Stimulated activated CD4-positive, alpha-beta T cell treated with anti-CD3 and anti-CD28 coated beads, TNF-alpha, amount 100 ng/mL, for 1 hour (primary cell): ENCODE data around the gene NOS2.
A peak's percentile ranks its signal among the peaks of the same experiment; 100 is the strongest.
"Not testable (repeated sequence)": the region's sequence is repeated elsewhere in the genome, so short reads cannot be mapped to it uniquely, and the experiment has no call there.

Source experiments
- DNase-seq, 3 donors: peaks; one replicate each; pipeline ENCODE4 v3.0.0-alpha.2; 2020; ENCODE audit warnings: low read depth in 3 of 3, low spot score in 1 of 3

NOS2 gene

DNA sequence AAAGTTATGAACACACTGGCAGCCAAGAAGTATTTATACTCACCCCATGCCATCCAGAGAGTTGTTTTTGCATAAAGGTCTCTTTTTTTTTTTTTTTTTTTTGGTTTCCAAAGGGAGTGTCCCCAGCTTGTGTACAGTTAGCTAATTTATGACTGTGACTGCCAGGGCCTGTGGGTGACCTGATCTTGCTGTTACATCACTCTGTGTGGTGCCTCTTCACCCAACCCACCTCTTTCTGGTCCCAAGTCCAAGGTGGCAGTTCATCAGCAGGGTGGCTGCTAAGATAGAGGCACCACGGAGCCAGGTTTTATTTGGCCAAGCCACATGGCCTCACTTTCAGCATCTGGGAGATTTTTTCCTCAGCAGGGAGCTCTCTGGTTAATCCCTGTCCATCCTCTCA is at the start of gene NOS2:
NOS2 (minus strand) TSS at position 8 of the 400 bp plus-strand sequence. CDS start 1,720 bp downstream, outside the sequence.
- DNase-seq, result no peak

DNA sequence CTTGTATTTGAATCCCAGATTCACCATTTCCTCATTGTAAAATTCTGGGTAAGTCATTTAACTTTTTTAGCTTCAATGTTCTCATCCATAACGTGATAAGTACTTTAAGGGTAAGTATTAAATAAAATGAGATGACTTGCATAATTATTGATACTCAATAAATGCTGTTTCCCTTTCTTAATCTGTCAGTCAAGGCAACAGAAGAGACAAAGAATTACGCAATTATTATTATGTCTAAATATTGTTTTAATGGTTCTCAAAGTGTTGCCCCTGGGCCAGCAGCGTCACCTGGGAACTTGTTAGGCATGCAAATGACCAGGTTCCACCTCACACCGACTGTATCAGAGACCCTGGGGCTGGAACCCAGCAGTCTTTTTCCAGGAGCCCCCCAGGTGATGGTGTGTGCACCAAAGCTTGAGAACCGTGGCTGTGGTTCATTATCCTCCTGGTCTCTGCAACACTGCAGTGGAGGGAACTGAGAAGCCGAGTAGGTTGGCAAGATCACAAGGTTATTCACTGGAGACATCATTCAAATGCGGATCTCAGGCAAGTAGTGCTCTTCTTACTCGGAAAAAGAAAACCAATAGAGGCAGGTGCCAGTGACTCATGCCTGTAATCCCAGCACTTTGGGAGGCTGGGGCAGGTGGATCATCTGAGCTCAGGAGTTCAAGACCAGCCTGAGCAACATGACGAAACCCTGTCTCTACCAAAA is 49.3 kb upstream of the NOS2 start:
- DNase-seq, result no peak

DNA sequence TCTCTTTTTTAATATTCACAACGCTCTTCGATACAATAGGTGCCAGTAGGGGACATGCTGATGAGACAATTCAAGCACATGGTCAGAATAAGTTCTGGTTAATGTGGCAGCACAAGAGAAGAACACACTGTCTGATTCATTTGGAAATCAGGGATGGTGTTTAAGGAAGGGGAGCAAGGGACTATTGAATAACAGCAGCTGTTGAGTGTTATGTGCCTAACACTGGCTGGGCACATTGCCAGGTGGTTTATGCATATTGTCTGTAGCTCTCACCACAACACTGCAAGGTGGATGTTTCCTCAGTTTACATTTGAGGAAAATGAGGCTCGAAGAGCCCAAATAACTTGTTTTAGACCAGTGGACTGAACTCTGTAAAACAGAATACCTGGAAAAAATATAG is 48.6 kb upstream of the NOS2 start:
- DNase-seq, result no peak

- not testable (repeated sequence) for DNase-seq
These were observed 46.5 kb upstream of the NOS2 start for GRCh38 chr17:27846808-27847307.

DNA sequence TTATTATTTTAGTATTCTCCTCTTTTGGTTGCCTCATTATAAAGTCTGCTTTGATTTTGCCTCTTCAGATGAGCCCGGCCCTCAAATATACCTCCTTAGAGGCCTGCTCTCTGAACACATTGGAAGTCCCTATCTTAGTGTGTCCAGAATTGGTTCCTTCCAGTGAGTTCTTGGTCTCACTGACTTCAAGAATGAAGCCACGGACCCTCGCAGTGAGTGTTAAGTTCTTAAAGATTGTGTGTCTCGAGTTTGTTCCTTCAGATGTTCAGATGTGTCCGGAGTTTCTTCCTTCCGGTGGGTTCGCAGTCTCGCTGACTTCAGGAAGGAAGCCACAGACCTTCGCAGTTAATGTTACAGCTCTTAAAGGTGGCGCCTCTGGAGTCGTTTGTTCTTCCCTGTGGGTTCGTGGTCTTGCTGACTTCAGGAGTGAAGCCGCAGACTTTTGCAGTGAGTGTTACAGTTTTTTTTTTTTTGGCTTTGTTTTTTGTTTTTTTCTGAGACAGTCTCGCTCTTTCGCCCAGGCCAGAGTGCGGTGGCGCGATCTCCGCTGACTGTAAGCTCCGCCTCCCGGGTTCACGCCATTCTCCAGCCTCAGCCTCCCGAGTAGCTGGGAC is 45.8 kb upstream of the NOS2 start:
- DNase-seq, result peak in 1 of 3 donors; percentile 2

DNA sequence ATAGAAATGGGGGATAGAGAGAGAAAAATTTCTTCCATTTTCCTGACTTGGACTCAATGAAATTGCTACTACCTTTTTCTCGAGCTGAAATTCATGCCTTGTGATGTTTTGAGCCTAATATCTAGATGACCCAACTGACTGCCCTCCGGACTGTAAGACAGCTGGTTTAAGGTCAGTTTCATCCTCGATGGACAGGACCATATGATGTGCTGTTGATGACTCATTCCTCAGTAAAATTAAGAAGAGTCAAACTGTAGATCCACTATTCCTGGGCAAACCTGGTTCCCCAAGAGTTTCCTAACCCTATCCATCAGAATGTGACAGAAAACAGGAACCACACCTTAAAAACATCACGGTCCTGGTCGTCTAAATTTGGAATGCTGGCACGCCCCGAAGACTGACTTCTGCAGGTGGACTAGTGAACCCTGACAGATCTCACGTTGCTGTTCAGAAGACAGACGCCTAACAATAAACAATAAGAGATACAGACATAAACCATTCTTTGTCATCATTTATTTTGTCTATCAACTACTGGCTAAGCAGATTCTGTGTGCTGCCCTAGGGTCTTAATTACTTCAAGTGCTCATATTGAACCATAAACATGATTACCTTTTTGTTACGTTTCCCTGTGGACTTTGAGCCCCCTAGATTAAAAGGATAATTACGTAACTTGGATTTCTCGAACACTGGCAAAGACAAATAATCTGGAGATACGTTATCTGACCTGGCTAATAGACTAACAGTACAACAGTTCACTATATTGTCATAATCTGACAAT is 45.1 kb upstream of the NOS2 start:
- DNase-seq, result no peak

- DNase-seq, result no peak
These were observed 40.4 kb upstream of the NOS2 start for GRCh38 chr17:27840688-27841087.

DNA sequence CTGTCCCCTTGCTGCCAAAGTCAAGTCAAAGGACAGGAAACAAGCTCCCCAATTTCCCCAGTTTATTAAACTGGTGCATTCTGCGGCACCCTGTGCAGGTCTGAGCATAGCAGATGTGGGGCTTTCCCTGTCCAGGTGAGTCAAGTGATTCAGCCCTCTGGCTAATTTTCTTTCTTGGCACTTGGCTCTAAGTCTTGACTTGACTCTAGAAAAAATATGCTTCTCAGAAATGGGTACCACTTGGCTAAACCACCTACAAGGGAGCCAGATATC is 40.0 kb upstream of the NOS2 start:
- not testable (repeated sequence) for DNase-seq

DNA sequence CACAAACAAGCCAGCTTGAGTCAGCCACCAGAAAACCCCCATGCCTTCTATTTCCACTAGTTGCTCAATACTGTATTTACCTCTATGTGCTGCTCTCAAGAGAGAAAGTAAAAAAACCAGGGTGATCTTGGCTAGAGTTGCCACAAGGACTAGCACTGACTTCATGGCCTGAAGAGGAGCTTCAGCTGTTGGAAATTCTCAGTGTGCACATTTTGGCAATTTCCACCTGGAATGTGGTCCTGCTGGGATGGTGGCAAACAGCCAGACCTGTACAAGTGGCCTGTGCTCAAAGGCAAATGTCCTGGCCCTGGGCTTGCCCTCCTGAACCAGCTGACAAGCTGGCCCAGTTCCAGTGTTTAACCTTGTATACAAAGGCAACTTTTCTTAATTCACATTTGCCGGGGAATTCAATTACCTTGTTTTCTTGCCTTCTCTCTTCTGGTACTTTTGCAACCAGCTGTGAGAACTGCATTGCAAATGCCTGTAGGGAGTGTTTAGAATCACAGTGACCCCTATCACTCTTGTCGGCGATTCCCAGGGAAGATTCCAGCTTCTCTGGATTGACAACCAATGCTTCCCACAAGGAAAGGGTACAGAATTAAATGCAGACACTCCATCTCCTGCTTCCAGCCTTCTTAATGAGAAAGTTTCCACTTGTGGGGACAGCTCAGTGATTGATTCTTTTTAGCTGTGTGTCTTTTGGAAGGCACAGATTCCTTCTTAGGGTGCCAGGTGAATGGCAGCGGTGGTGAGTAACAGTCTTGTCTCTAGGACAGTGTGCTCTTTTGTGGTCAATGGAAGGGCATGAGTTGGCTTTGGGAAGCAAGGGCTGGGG is 39.5 kb upstream of the NOS2 start:
- not testable (repeated sequence) for DNase-seq

DNA sequence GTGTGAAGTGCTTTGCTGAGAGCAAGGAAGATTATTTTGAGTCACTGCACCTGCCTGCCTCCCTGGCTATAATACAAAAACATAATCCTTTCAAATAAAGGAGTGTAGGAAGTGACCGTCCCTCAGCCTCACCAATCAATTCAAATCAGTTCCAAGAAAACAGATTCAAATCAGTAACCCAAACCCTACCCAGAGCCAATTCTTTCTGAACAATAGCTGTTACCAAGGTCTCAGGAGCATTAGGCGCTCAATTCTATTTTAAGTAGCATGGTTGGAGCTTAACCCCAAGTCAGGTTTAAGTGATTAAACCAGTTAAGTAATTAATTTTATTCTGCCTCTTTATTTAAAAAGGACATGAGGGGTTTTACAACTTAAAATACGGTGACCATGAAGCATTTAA is 38.3 kb upstream of the NOS2 start:
- DNase-seq, result not testable (repeated sequence)

DNA sequence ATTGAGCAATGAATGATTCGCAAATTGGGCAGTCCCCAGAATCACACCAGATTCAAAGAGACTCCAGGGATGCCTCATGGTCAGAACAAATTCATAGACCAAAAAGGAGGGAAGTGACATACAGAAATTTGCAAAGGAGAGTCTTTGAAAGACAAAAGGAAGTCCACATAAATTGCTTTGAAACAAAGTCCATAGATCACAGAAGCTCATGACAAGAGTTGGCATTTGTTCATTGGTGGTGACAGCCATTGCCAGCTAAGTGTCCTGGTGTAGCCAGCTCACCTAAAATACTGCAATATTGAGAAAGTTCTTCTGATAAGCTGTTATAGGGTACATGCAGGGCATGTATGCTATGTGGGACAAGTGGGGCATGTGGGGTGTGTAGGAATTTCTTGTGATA is 37.4 kb upstream of the NOS2 start:
- DNase-seq, result not testable (repeated sequence)

- DNase-seq, result no peak
These were observed 36.3 kb upstream of the NOS2 start for GRCh38 chr17:27836651-27837050.

GRCh38 chr17:27834571-27834970 is 34.2 kb upstream of the NOS2 start:
- DNase-seq, result no peak

DNA sequence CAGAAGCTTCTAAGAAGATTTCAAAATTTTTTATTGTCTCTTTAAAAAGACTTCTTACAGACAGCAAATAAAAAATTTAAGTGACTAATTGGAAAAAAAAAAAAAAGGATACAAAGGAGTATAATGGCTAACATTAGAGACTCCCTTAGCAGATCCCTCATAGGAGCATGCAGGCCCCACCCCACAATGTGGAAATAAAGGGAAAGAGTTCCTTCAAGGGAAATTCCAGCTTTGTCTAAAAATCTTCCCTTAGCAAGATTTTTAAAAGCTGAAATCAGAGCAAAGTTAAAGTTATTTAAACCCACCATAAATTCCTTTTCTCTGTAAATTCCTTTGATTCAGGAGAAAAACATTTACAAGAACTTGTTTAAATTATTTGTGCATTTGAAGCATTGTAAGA is 32.5 kb upstream of the NOS2 start:
- no peak for DNase-seq

DNA sequence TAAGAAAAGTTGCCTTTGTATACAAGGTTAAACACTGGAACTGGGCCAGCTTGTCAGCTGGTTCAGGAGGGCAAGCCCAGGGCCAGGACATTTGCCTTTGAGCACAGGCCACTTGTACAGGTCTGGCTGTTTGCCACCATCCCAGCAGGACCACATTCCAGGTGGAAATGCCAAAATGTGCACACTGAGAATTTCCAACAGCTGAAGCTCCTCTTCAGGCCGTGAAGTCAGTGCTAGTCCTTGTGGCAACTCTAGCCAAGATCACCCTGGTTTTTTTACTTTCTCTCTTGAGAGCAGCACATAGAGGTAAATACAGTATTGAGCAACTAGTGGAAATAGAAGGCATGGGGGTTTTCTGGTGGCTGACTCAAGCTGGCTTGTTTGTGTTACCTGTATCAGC is 29.6 kb upstream of the NOS2 start:
- not testable (repeated sequence) for DNase-seq

DNA sequence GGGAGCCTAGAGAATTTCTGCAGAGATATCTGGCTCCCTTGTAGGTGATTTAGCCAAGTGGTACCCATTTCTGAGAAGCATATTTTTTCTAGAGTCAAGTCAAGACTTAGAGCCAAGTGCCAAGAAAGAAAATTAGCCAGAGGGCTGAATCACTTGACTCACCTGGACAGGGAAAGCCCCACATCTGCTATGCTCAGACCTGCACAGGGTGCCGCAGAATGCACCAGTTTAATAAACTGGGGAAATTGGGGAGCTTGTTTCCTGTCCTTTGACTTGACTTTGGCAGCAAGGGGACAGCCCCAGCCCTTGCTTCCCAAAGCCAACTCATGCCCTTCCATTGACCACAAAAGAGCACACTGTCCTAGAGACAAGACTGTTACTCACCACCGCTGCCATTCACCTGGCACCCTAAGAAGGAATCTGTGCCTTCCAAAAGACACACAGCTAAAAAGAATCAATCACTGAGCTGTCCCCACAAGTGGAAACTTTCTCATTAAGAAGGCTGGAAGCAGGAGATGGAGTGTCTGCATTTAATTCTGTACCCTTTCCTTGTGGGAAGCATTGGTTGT is 28.9 kb upstream of the NOS2 start:
- DNase-seq, result not testable (repeated sequence)

DNA sequence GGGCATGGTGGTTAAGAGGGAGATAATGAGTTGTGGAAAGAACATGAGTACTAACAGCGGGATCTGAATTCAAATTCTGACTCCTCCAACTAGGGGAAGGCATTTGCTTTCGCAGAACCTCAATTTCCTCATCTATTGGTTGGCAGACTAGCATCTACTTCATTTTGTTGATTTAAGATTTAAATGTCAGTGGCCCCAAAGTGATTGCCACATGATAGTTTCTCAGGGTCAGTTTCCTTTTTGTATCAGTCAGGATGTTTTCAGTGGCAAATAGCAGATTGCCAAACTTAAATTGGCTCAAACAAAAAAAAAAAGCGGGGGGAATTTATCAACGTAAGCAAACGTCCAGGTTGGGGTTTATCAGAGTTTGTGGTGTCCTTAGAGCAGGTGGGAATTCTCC is 25.1 kb upstream of the NOS2 start:
- no peak for DNase-seq

DNA sequence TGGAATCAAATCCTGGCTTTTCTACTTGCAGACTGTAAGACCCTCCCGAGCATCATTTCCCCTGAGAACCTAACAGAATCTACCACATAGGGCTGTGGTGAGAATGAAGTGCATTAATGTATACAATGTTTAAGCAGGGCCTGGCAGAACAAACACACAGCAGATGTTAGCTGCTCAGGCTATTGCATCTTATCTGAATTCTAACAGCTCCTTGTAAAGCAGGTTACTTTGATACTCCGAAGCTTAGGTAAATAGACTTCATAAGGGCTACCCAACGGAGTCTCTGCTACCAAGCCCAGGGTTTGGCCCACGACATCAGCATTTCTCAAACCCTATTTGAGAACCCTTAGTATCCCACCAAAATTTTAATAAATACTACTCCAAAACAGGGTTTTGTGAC is 24.4 kb upstream of the NOS2 start:
- no peak for DNase-seq

GRCh38 chr17:27824176-27824715 is 23.9 kb upstream of the NOS2 start:
- DNase-seq, result no peak

DNA sequence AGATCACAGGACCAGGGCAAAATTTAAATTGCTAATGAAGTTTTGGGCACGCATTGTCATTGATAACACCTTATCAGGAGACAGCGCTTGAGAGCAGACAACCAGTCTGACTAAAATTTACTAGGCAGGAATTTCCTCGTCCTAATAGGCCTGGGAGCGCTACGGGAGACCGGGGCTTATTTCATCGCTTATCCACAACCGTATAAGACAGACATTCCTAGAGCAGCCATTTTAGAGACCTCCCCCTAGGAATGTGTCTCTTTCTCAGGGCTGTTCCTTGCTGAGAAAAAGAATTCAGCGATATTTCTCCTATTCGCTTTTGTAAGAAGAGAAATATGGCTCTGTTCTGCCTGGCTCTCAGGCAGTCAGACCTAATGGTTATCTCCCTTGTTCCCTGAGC is 21.8 kb upstream of the NOS2 start:
- not testable (repeated sequence) for DNase-seq

GRCh38 chr17:27821318-27821717 is 21.0 kb upstream of the NOS2 start:
- DNase-seq, result no peak
